Measurements from ENCODE around the gene MKRN1.
A peak's percentile ranks its signal among the peaks of the same experiment; 100 is the strongest.
"Not testable (repeated sequence)": the region's sequence is repeated elsewhere in the genome, so short reads cannot be mapped to it uniquely, and the experiment has no call there.

The MKRN1 gene, protein sequence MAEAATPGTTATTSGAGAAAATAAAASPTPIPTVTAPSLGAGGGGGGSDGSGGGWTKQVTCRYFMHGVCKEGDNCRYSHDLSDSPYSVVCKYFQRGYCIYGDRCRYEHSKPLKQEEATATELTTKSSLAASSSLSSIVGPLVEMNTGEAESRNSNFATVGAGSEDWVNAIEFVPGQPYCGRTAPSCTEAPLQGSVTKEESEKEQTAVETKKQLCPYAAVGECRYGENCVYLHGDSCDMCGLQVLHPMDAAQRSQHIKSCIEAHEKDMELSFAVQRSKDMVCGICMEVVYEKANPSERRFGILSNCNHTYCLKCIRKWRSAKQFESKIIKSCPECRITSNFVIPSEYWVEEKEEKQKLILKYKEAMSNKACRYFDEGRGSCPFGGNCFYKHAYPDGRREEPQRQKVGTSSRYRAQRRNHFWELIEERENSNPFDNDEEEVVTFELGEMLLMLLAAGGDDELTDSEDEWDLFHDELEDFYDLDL

DNA sequence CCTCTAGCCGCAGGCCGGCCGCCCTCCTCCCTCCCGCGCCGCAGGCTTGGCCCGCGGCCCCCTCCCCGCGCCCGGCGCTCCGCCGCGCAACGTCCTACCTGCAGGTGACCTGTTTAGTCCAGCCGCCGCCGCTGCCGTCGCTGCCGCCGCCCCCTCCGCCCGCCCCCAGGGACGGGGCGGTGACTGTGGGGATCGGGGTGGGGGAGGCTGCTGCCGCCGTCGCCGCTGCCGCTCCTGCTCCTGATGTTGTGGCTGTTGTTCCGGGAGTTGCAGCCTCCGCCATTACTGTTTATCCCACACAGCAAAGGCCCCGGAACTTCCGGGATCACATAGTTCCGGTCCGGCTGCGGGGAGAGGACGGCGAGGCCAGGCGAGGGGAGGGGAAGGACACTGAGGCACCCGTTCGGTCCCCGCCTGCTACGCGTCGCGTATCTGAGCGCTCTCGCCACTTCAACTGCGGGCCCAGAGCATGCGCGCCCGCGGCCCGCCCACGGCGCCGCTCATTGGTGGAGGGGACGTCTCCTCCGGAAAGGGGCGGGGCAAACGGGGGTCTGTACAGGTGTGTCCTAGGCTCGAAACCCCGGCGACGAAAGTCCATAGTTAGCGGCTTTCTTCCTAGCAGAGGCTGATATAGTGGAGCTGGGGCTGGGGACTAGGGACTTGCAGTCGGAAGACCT lies at the start of gene MKRN1:
MKRN1 (minus strand) TSS at position 444 of the 677 bp plus-strand sequence; CDS start at position 283, 161 bp downstream.
- DNase-seq, result peak; percentile 80

GRCh38 chr7:140526787-140527664 lies 47.7 kb upstream of the MKRN1 start:
- DNase-seq, result no peak

DNA sequence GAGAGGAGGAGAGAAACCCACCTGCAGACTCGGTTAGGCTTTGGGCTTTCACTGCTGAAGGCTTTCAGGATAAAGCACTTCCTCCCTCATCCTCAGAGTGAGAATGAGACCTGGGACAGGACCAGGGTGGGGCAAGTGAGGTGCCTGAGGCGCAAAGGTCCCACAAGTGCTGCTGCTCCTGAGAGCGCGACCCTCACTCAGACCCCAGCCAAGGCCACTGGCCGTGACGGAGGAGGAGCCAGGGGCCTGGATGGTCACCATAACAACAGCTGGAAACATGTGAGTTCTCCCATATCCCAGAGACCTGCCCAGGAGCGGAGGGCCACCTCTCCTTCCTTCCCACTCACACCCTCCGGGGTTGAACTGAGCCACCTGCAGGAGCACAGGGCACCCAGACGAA lies 46.9 kb upstream of the MKRN1 start:
- no peak for DNase-seq

GRCh38 chr7:140525743-140526142 lies 46.4 kb upstream of the MKRN1 start:
- no peak for DNase-seq

- DNase-seq, result no peak
Observed at GRCh38 chr7:140521421-140521820, 42.1 kb upstream of the MKRN1 start.

GRCh38 chr7:140519007-140519399 lies 39.7 kb upstream of the MKRN1 start:
- DNase-seq, result no peak

DNA sequence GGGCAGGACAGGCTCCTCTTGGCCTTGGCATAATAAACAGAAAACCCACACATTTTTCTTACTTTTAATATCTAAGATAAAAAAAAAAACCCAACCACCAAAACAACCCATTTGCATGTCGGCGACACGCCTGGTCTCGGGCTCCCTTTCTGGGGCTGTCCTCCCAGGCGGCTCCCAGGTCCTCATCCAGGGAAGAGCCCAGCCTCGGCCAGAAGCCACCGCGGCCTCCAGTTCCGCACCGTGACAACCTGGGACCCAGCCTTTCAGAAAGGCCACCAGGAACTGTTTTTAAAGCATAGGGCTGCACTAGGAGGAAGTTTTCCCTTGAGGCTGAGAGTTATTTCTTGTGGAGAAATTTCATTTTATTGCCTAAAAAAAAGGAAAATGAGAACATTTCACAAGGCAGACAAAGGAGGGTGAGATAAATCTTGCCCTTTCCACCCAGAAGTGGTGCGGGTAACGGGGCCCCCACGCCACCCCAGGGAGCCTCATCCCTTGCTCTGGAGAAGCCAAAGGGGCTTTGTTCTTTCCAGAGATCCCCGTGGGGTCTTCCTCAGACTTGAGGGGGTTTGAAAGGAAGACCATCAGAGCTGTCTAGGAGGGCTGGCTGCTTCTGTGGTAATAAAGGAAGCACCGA lies 39.2 kb upstream of the MKRN1 start:
- DNase-seq, result no peak

DNA sequence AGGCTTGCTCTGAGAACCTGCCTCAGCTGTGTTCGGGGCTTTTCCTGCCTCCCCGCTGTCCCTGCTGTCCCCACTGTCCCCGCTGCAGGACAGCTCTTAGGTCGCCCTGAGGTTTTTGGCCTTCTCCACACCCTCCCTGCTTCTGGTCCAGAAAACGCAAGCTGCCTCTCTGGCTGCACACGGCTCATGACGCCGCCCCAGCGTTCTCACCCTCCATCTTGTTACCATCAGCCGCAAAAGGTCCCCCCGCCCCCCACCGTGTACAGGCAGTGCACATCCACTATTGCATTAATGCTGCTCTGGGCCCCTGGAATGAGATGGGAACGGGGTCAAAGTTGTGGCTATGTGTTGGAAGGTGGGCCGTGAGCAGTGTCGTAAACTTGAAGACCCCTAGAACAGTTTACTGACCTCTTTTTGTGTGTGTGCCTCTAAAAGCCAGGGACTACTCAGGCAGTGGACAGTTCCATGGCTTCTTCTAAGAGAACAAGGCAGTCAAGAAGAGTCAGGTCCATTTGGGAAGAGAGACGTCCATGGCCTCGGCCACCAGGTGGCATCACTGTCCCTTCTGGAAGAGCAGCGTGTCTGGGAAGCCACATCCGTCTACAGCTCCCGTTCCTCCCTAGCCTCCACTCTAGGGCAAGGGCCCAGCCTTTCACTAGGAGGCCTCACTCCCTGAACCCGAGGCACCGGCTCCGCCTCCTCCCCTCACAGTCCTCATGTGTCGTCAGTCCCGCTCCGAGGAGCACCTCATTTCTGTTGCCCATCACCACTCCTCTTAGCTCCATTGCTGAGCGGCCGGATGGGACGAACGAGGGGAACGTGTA lies 38.5 kb upstream of the MKRN1 start:
- peak; percentile 70 for DNase-seq

DNA sequence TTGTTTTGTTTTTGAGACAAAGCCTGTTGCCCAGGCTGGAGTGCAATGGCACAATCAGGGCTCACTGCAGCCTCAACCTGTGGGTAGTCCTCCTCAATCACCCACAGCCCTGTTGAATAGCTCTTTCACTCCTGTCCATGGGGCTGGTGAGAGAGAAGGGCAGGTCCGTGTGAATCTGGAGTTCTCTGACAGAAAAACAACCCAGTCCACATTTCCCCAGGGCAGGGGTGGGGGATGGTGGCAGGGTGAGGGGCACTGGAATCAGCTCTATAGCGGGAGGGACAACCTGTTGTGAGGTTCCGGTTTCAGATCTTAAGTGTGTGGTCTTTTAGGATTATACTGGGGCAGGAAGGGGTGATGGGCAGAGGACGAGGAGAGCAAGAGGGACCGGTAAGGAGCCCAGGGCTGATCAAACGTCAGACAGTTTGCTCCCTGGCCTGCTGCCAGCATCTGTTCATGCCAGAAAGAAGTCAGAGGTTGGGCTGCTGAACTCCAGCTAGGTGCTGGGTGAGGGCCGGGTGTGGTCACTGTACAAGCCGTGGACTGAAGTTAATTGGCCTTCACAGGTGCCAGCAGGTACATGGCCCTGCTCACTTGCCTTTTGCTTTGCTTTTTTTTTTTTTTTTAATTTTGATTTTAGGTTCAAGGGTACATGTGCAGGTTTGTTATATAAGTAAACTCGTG lies 33.2 kb upstream of the MKRN1 start:
- no peak for DNase-seq

DNA sequence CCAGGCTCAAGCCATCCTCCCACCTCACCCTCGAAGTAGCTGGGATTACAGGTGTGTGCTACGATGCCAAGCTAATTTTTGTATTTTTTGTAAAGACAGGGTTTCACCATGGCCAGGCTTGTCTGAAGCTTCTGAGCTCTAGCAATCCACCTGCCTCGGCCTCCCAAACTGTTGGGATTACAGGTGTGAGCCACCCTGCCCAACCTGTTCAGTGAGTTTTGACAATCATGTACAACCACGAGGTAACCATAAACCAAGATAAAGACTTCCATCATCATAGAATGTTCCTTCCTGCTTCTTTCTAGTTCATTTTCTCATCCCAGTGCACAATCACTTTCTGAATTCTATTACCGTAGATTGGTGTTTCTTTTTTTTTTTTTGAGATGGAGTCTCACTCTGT lies 30.5 kb upstream of the MKRN1 start:
- no peak for DNase-seq

- not testable (repeated sequence) for DNase-seq
Observed at GRCh38 chr7:140507556-140507955, 28.3 kb upstream of the MKRN1 start.

GRCh38 chr7:140506788-140507464 lies 27.6 kb upstream of the MKRN1 start:
- no peak for DNase-seq

- no peak for DNase-seq
Observed at GRCh38 chr7:140501966-140502365, 22.7 kb upstream of the MKRN1 start.

- DNase-seq, result not testable (repeated sequence)
Observed at GRCh38 chr7:140497807-140498206, 18.5 kb upstream of the MKRN1 start.

DNA sequence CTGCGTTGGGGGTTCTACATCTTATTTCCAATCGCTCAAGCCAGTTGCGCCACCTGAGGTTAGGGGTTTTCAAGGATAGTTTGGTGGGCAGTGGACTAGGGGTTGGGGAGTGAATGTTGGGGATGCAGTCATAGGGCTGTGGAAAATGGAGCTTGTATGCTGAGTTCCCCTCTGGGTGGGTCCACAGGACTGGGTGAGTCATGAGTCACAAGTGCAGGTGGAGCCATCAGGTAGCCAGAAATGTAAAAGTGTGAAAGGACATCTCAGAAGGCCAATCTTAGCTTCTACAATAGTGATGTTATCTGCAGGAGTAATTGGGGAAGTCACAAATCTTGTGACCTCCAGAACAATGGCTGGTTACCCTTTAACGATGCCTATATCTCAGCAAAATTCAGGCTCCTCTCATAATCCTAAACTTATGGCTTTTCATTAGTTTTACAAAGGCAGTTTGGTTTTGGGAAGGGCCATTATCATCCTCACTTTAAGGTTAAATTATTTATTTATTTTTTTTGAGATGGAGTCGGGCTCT lies 18.0 kb upstream of the MKRN1 start:
- DNase-seq, result no peak

- no peak for DNase-seq
Observed at GRCh38 chr7:140495514-140496097, 16.3 kb upstream of the MKRN1 start.

GRCh38 chr7:140494867-140495266 lies 15.6 kb upstream of the MKRN1 start:
- no peak for DNase-seq

DNA sequence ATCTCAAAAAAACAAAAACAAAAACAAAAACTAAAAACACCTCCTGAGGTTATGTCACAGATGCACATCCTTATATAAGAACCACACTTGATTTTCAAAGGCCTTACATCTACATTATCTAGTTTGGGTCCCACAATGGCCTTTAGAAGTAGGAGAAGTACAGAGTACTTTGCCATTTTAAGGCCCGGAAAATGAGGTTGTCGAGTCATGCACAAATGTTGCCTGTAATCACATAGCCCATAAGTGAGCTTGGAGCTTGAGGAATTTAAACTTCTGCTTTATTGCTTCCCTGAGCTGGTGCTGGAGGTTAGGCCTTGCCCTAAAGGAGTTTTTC lies 9.7 kb upstream of the MKRN1 start:
- DNase-seq, result no peak

DNA sequence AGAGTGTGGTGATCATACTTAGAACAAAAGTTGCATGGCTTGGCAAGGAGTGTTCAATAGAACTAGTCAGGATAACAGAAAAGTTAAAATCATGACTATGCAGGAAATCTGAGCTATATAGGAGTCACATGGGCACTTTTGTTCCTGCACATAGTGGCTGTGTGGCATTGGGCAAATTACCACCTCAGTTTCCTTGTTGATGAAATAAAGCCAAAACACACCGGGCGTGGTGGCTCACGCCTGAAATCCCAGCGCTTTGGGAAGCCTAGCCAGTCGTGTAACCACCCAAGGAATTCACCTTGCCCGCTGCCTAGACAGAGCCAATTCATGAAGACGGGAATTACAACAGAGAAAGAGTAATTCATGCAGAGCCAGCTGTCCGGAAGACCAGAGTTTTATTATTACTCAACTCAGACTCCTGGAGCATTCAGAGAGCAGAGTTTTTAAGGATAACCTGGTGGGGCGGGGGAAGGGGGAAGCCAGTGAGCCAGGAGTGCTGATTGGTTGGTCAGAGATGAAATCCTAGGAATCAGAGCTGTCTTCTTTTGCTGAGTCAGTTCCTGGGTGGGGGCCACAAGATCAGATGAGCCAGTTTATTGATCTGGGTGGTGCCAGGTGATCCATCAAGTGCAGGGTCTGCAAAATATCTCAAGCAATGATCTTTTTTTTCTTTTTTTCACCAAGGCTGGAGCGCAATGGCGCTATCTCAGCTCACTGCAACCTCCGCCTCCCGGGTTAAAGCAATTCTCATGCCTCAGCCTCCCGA lies 6.4 kb upstream of the MKRN1 start:
- DNase-seq, result no peak

All from T1000 (cell line).